COLO829 (cell line): ENCODE measurements around the gene SEMA4A.
A peak's percentile ranks its signal among the peaks of the same experiment; 100 is the strongest.
"Not testable (repeated sequence)": the region's sequence is repeated elsewhere in the genome, so short reads cannot be mapped to it uniquely, and the experiment has no call there.

Experiments used
- DNase-seq: peaks from one replicate; pipeline ENCODE4 v3.0.0; 2012; ENCODE audit warnings: low spot score

The SEMA4A gene

GRCh38 chr1:156160000-156160742, 6.8 kb downstream of the SEMA4A start:
- no peak for DNase-seq

- DNase-seq, result no peak
Measured at GRCh38 chr1:156160743-156161171, 7.4 kb downstream of the SEMA4A start.

- no peak for DNase-seq
Measured at GRCh38 chr1:156162430-156163037, 9.1 kb downstream of the SEMA4A start.

- no peak for DNase-seq
Measured at GRCh38 chr1:156163712-156164111, 10.3 kb downstream of the SEMA4A start.

GRCh38 chr1:156164125-156164831, 10.9 kb downstream of the SEMA4A start:
- no peak for DNase-seq

- no peak for DNase-seq
Measured at GRCh38 chr1:156165083-156165482, 11.7 kb downstream of the SEMA4A start.

- no peak for DNase-seq
Measured at GRCh38 chr1:156167536-156167935, 14.2 kb downstream of the SEMA4A start.

- peak; percentile 45 for DNase-seq
Measured at GRCh38 chr1:156172696-156173470, 19.5 kb downstream of the SEMA4A start.

GRCh38 chr1:156176610-156177210, 23.3 kb downstream of the SEMA4A start:
- no peak for DNase-seq

GRCh38 chr1:156177919-156178654, 24.7 kb downstream of the SEMA4A start:
- no peak for DNase-seq

GRCh38 chr1:156180471-156180870, 27.1 kb downstream of the SEMA4A start:
- no peak for DNase-seq

- not testable (repeated sequence) for DNase-seq
Measured at GRCh38 chr1:156181391-156181924, 28.1 kb downstream of the SEMA4A start.

- DNase-seq, result not testable (repeated sequence)
Measured at GRCh38 chr1:156182010-156182779, 28.8 kb downstream of the SEMA4A start.

- DNase-seq, result not testable (repeated sequence)
Measured at GRCh38 chr1:156186347-156187177, 33.2 kb downstream of the SEMA4A start.

- not testable (repeated sequence) for DNase-seq
Measured at GRCh38 chr1:156190265-156190664, 36.9 kb downstream of the SEMA4A start.

GRCh38 chr1:156191292-156191964, 38.0 kb downstream of the SEMA4A start:
- no peak for DNase-seq

GRCh38 chr1:156193208-156193487, 39.8 kb downstream of the SEMA4A start:
- DNase-seq, result no peak

- peak; percentile 99 for DNase-seq
Measured at GRCh38 chr1:156193488-156194299, 40.3 kb downstream of the SEMA4A start, which contains the start of gene SLC25A44. Gene SLC25A44 (plus strand): TSS chr1:156194104. CDS start chr1:156199848, 5,744 bp downstream.
